Endothelial cell of umbilical vein (primary cell): ENCODE measurements around the gene PIGT.

Experiments used
- CTCF ChIP-seq, 2 donors: IDR thresholded peaks; 1 replicate in 1 of 2; 2 replicates in 1 of 2; pipeline ENCODE4 v1.5.1; 2011; ENCODE audit warnings: low read length in 2 of 2, mild to moderate bottlenecking in 2 of 2, moderate library complexity in 2 of 2, control low read depth in 1 of 2, inconsistent platforms in 1 of 2, low read depth in 1 of 2; ENCODE audit not compliant: insufficient read depth in 1 of 2; ENCODE audit errors: extremely low read depth in 1 of 2
- EZH2 ChIP-seq: IDR thresholded peaks from 2 replicates; pipeline ENCODE4 v1.6.1; 2012; ENCODE audit warnings: borderline replicate concordance, low read depth, mild to moderate bottlenecking, moderate library complexity, low read length, inconsistent platforms; ENCODE audit not compliant: severe bottlenecking
- MAX ChIP-seq: IDR thresholded peaks from 2 replicates; pipeline ENCODE4 v1.6.1; 2011; ENCODE audit not compliant: insufficient read depth, insufficient read length
- POLR2AphosphoS5 ChIP-seq: IDR thresholded peaks from 2 replicates; pipeline ENCODE4 v1.6.1; 2012; ENCODE audit warnings: low read depth, mild to moderate bottlenecking, control low read depth, low read length, moderate library complexity; ENCODE audit not compliant: insufficient read depth

- no peak for TF ChIP-seq CTCF (IDR thresholded peaks at IDR 0.05; ENCODE audit: extremely low read depth in 1 of 2, insufficient read depth in 1 of 2, low read depth in 1 of 2, low read length in 2 of 2)
- no peak for TF ChIP-seq EZH2
- no peak for TF ChIP-seq POLR2AphosphoS5
- no peak for TF ChIP-seq MAX
These were observed 25.0 kb upstream of the PIGT start for GRCh38 chr20:45390931-45391330.
